HCT116 (cell line): ENCODE data around the gene DCUN1D1. TPM values are rescaled to one million over a fixed set of nuclear protein-coding genes. Genes with fewer than 3 reads are reported as not detected.

Experiments used
- ATAC-seq: fragments of 200-7000 bp; cut with Tn5 transposase; 2 replicates; pipeline ENCODE4 v1.9.1; 2020; ENCODE audit warnings: mild to moderate bottlenecking, moderate library complexity
- BruUV-seq: library from RNA; stranded (reverse); fragments of 400-500 nt; replicated peaks from 2 replicates; lab custom pipeline; 2021; lab: Mats Ljungman, UMichigan
- CTCF ChIA-PET: fragments of 300-600 bp; sonication (Branson Sonifier 250); formaldehyde crosslinking; loops from one replicate; lab custom pipeline; 2021; ENCODE audit warnings: antibody characterized with exemption; lab: Charles Lee
- POLR2A ChIA-PET: fragments of 300-600, 350-600 bp; sonication (Branson Sonifier 250); formaldehyde crosslinking; loops from one replicate; lab custom pipeline; 2021; ENCODE audit warnings: antibody characterized with exemption; lab: Charles Lee
- RAD21 ChIA-PET, 2 experiments: fragments of 300-600 bp; sonication (Branson Sonifier 250); formaldehyde crosslinking; loops; one replicate each; lab custom pipeline; 2023; ENCODE audit warnings: low total read pairs in 2 of 2; ENCODE audit not compliant: uncharacterized antibody in 2 of 2, unreplicated experiment in 2 of 2, low non-redundant PET in 1 of 2; lab: Charles Lee
- DNase-seq: peaks from one replicate; pipeline ENCODE4 v3.0.0-alpha.2; 2010; ENCODE audit warnings: low read depth, low spot score
- H2AFZ ChIP-seq: fragments of 200-600 bp; shearing (Covaris generic), sonication (generic); 2 replicates; pipeline ENCODE4 v1.6.1; 2017; ENCODE audit warnings: low read depth, mixed run types, mixed read lengths, antibody characterized with exemption, low read length; ENCODE audit not compliant: poor library complexity, severe bottlenecking
- H3K27ac ChIP-seq: 2 replicates; pipeline ENCODE4 v1.5.1; 2012; ENCODE audit warnings: low read depth, low read length
- H3K27me3 ChIP-seq: fragments of 200-600 bp; sonication (generic); 2 replicates; pipeline ENCODE4 v1.6.1; 2016; ENCODE audit warnings: mixed run types, low read length, mixed read lengths; ENCODE audit not compliant: insufficient read depth
- H3K36me3 ChIP-seq, 2 experiments: fragments of 200-500 bp in 1 of 2; fragments of 200-600 bp in 1 of 2; sonication (Bioruptor generic) in 1 of 2; sonication (generic) in 1 of 2; 2 replicates each; pipeline versions ENCODE4 v1.5.1 to v1.6.1; 2014 to 2016; ENCODE audit warnings: low read length in 2 of 2, inconsistent platforms in 1 of 2, mixed read lengths in 1 of 2, mixed run types in 1 of 2; ENCODE audit not compliant: insufficient read depth in 2 of 2, control insufficient read depth in 1 of 2
- H3K4me1 ChIP-seq, 2 experiments: fragments of 200-600 bp in 1 of 2; sonication (generic) in 1 of 2; 2 replicates each; pipeline versions ENCODE4 v1.5.1 to v1.6.1; 2012 to 2017; ENCODE audit warnings: low read length in 2 of 2, inconsistent platforms in 1 of 2, mild to moderate bottlenecking in 1 of 2, mixed read lengths in 1 of 2, mixed run types in 1 of 2, moderate library complexity in 1 of 2; ENCODE audit not compliant: insufficient read depth in 2 of 2, control insufficient read depth in 1 of 2
- H3K4me2 ChIP-seq: fragments of 200-600 bp; sonication (generic); 2 replicates; pipeline ENCODE4 v1.6.1; 2017; ENCODE audit warnings: mixed run types, low read length, mixed read lengths
- H3K4me3 ChIP-seq, 2 experiments: fragments of 200-600 bp in 1 of 2; sonication (generic) in 1 of 2; replicated peaks in 1 of 2; 2 replicates each; pipeline ENCODE4 v1.5.1; 2011 to 2016; ENCODE audit warnings: low read length in 2 of 2, control low read depth in 1 of 2, low read depth in 1 of 2, mild to moderate bottlenecking in 1 of 2, mixed read lengths in 1 of 2, mixed run types in 1 of 2
- H3K79me2 ChIP-seq: fragments of 200-600 bp; sonication (generic); 2 replicates; pipeline ENCODE4 v1.6.1; 2017; ENCODE audit warnings: mild to moderate bottlenecking, mixed run types, low read length, moderate library complexity, mixed read lengths; ENCODE audit not compliant: insufficient read depth
- H3K9ac ChIP-seq: fragments of 200-600 bp; sonication (generic); 2 replicates; pipeline ENCODE4 v1.6.1; 2016; ENCODE audit warnings: low read length, mixed read lengths
- H3K9me2 ChIP-seq: fragments of 200-600 bp; sonication (generic), shearing (Covaris generic); 2 replicates; pipeline ENCODE4 v1.6.1; 2017; ENCODE audit warnings: mixed run types, mild to moderate bottlenecking, moderate library complexity; ENCODE audit not compliant: insufficient read depth
- H3K9me3 ChIP-seq, 2 experiments: fragments of 200-500 bp in 1 of 2; fragments of 200-600 bp in 1 of 2; sonication (Bioruptor generic) in 1 of 2; sonication (generic) in 1 of 2; 2 replicates each; pipeline ENCODE4 v1.6.1; 2014 to 2017; ENCODE audit warnings: low read length in 2 of 2, mixed read lengths in 2 of 2, inconsistent platforms in 1 of 2, low read depth in 1 of 2, mild to moderate bottlenecking in 1 of 2, mixed run types in 1 of 2, moderate library complexity in 1 of 2; ENCODE audit not compliant: control insufficient read depth in 1 of 2, insufficient read depth in 1 of 2
- H4K20me1 ChIP-seq: fragments of 200-600 bp; sonication (generic), shearing (Covaris generic); 2 replicates; pipeline ENCODE4 v1.6.1; 2017; ENCODE audit warnings: mixed run types, mild to moderate bottlenecking, moderate library complexity; ENCODE audit not compliant: insufficient read depth
- CBX3 ChIP-seq: IDR thresholded peaks from 2 replicates; pipeline ENCODE4 v1.6.1; 2012; ENCODE audit warnings: low read depth
- CEBPB ChIP-seq: IDR thresholded peaks from 2 replicates; pipeline ENCODE4 v1.6.1; 2012; ENCODE audit warnings: low read depth
- EZH2phosphoT487 ChIP-seq: fragments of 200-600 bp; IDR thresholded peaks from 2 replicates; pipeline ENCODE4 v1.6.1; 2018; ENCODE audit warnings: antibody characterized with exemption, borderline replicate concordance
- MAX ChIP-seq: IDR thresholded peaks from 2 replicates; pipeline ENCODE4 v1.6.1; 2012
- REST ChIP-seq: IDR thresholded peaks from 2 replicates; pipeline ENCODE4 v1.6.1; 2012; ENCODE audit warnings: low read depth
- SRF ChIP-seq: IDR thresholded peaks from 2 replicates; pipeline ENCODE4 v1.6.1; 2012; ENCODE audit warnings: low read depth
- YY1 ChIP-seq: IDR thresholded peaks from 2 replicates; pipeline ENCODE4 v1.6.1; 2011; ENCODE audit warnings: low read length, low read depth, moderate library complexity, mild to moderate bottlenecking; ENCODE audit not compliant: insufficient replicate concordance; ENCODE audit errors: extremely low read depth
- ZNF274 ChIP-seq: fragments of 200-500 bp; sonication (Bioruptor generic); IDR thresholded peaks from 2 replicates; pipeline ENCODE4 v1.6.1; 2014; ENCODE audit warnings: mild to moderate bottlenecking, low read depth, low read length, inconsistent platforms
- intact Hi-C: fragments of 100-400 bp; cut with micrococcal nuclease; formaldehyde crosslinking; loops from 2 replicates; pipeline ENCODE4 v1.10.0; 2022
- total RNA-seq: library from RNA; stranded (reverse); gene quantifications from one replicate; pipeline ENCODE4 v1.2.1, GENCODE V29; 2021; ENCODE audit not compliant: unreplicated experiment

Gene DCUN1D1
- total RNA-seq, 1 experiment from 2014 or later = 46.9 TPM

- Histone ChIP-seq H3K9me3 (no peaks in the 10 kb centered on the region), H3K27ac (no peak overlapping the region), H3K4me1 (no peaks in the 10 kb centered on the region), H4K20me1 (no peaks in the 10 kb centered on the region), H2AFZ (no peak overlapping the region), H3K36me3 (no peaks in the 10 kb centered on the region), H3K4me3 (no peak overlapping the region), H3K9ac (no peak overlapping the region), H3K27me3 (no peaks in the 10 kb centered on the region), H3K9me2 (no peaks in the 10 kb centered on the region), H3K79me2 (no peaks in the 10 kb centered on the region), H3K4me2 (no peak overlapping the region)
- ATAC-seq (no peak), DNase-seq (no peak)
- ChIA-PET CTCF (interaction anchor here (0.5 kb wide), 1 partner anchor 1412 kb away, joined by 4 read pairs; no protein-coding TSS in a partner anchor), RAD21 (no interaction called here), POLR2A (no interaction called here)
- BruUV-seq = no TSS peak
- intact Hi-C loops = no loop called here
- TF ChIP-seq EZH2phosphoT487 (no peak), MAX (no peak), REST (no peak), ZNF274 (no peak), CBX3 (no peak), CEBPB (no peak), SRF (no peak), YY1 (no peak)
Measured at GRCh38 chr3:183006396-183007002, 26.2 kb upstream of the DCUN1D1 start.
